Measurements from ENCODE around the gene PKLR. TPM values are rescaled to one million over a fixed set of nuclear protein-coding genes. Genes with fewer than 3 reads are reported as not detected.

PKLR gene
- total and polyA plus RNA-seq, 3 donors from 2014 or later: 0.25 to 2.0 (median 0.87) TPM

DNA sequence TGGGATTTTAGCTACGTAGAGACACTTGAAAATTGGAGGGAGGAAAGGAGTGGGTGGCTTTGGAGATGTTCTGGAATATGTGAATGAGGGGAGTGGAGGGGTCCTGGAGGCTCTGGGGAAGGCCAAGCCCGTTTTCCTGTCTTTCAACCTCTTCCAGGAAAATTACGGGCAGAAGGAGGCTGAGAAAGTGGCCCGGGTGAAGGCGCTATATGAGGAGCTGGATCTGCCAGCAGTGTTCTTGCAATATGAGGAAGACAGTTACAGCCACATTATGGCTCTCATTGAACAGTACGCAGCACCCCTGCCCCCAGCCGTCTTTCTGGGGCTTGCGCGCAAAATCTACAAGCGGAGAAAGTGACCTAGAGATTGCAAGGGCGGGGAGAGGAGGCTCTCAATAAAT, 19.0 kb upstream of the PKLR start:
- H3K9me3 ChIP-seq: no peaks in the 10 kb centered on the region
- peaks cover 14% of the 10 kb centered on the region for H3K4me1 ChIP-seq
- no peaks in the 10 kb centered on the region for H3K36me3 ChIP-seq (ENCODE audit: low read depth, missing control alignments)
- peak overlapping the region in 1 of 2 donors; percentile 90 for H3K27ac ChIP-seq
- H3K4me3 ChIP-seq: peak overlapping the region; percentile 56 to 60
- intact Hi-C loops (cut with DNase I; ENCODE audit: low total_unique reads): loop anchor here (10.0 kb wide), 2 partner anchors 65 to 275 kb away; partner anchors contain the start of gene ENTREP3
- no peak for DNase-seq
- TF ChIP-seq, protein P1, sequence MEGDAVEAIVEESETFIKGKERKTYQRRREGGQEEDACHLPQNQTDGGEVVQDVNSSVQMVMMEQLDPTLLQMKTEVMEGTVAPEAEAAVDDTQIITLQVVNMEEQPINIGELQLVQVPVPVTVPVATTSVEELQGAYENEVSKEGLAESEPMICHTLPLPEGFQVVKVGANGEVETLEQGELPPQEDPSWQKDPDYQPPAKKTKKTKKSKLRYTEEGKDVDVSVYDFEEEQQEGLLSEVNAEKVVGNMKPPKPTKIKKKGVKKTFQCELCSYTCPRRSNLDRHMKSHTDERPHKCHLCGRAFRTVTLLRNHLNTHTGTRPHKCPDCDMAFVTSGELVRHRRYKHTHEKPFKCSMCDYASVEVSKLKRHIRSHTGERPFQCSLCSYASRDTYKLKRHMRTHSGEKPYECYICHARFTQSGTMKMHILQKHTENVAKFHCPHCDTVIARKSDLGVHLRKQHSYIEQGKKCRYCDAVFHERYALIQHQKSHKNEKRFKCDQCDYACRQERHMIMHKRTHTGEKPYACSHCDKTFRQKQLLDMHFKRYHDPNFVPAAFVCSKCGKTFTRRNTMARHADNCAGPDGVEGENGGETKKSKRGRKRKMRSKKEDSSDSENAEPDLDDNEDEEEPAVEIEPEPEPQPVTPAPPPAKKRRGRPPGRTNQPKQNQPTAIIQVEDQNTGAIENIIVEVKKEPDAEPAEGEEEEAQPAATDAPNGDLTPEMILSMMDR (IDR thresholded peaks at IDR 0.05): no peak
- TF ChIP-seq POLR2A (IDR thresholded peaks at IDR 0.05): no peak
- no peaks in the 10 kb centered on the region for H3K27me3 ChIP-seq
- WGBS, 2 donors: 33 to 35% methylated on average over 11 of the region's 11 CpGs

DNA sequence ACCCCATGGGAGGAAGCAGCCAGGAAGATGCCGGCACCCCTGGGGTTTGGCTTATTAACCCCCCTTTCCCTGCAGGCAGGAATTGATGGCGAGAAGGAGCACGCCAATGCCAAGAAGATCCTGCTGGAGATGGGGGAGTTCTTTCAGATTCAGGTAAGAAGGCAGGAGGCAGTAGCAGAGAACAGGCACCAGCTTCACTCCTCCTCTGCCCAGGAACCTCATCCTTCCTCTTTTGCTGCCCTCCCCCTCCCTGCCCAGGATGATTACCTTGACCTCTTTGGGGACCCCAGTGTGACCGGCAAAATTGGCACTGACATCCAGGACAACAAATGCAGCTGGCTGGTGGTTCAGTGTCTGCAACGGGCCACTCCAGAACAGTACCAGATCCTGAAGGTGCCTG, 18.3 kb upstream of the PKLR start:
- Histone ChIP-seq H3K4me1 (peaks cover 12% of the 10 kb centered on the region), H3K27me3 (no peaks in the 10 kb centered on the region), H3K27ac (no peak overlapping the region), H3K9me3 (no peaks in the 10 kb centered on the region), H3K4me3 (no peak overlapping the region), H3K36me3 (ENCODE audit: low read depth, missing control alignments) (no peaks in the 10 kb centered on the region)
- TF ChIP-seq POLR2A (IDR thresholded peaks at IDR 0.05): no peak
- TF ChIP-seq, protein P1 (IDR thresholded peaks at IDR 0.05): no peak
- intact Hi-C loops (cut with DNase I; ENCODE audit: low total_unique reads): no loop called here
- WGBS, 2 donors: 71 to 77% methylated on average over 5 of the region's 5 CpGs
- DNase-seq: no peak

DNA sequence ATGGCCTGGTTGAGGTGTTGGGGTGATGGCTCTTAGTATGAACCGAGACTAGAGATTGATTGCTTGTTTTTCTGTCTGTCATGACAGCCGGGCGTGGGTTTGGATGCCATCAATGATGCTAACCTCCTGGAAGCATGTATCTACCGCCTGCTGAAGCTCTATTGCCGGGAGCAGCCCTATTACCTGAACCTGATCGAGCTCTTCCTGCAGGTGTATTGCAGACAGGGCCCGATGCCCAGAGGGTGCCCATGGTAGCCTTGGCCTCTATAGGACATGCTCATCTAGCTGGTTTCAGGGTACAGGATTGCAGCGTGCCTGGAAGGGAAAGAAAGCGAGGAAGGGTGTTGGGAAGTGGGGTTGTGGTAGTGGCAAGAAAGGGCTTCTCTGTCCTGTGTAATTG, 16.8 kb upstream of the PKLR start:
- Histone ChIP-seq H3K4me3 (no peak overlapping the region), H3K27ac (no peak overlapping the region), H3K9me3 (no peaks in the 10 kb centered on the region), H3K27me3 (no peaks in the 10 kb centered on the region), H3K4me1 (peaks cover 12% of the 10 kb centered on the region), H3K36me3 (ENCODE audit: low read depth, missing control alignments) (no peaks in the 10 kb centered on the region)
- 93 to 96% methylated on average over 6 to 9 of the region's 9 CpGs for WGBS, 2 donors
- intact Hi-C loops (cut with DNase I; ENCODE audit: low total_unique reads): no loop called here
- TF ChIP-seq, protein P1 (IDR thresholded peaks at IDR 0.05): no peak
- no peak for TF ChIP-seq POLR2A (IDR thresholded peaks at IDR 0.05)
- no peak for DNase-seq

DNA sequence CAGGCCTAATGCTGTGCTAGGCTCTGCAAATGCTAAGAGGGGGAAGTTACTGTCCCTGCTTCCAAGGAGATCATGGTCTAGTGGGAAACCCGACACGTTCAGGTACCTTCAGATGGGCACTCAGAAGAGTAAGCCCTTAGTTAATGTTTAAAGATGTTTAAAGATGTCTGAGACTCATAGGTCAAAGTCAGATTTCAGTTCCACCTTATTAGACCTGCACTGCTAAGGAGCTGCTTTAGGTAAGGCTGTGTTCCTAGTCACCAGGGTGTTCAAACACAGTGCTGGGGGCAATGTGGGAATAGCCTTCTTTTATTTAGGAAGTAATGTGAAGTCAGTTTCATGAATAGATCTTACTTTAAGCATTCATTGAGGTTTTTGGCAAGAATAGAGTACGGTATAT, 15.7 kb upstream of the PKLR start:
- intact Hi-C loops (cut with DNase I; ENCODE audit: low total_unique reads): no loop called here
- Histone ChIP-seq H3K27me3 (no peaks in the 10 kb centered on the region), H3K27ac (no peak overlapping the region), H3K9me3 (no peaks in the 10 kb centered on the region), H3K4me1 (peaks cover 6% of the 10 kb centered on the region), H3K36me3 (ENCODE audit: low read depth, missing control alignments) (no peaks in the 10 kb centered on the region), H3K4me3 (no peak overlapping the region)
- DNase-seq: no peak
- 87 to 93% methylated on average over 3 of the region's 3 CpGs for WGBS, 2 donors
- TF ChIP-seq POLR2A (IDR thresholded peaks at IDR 0.05): no peak
- TF ChIP-seq, protein P1 (IDR thresholded peaks at IDR 0.05): no peak

DNA sequence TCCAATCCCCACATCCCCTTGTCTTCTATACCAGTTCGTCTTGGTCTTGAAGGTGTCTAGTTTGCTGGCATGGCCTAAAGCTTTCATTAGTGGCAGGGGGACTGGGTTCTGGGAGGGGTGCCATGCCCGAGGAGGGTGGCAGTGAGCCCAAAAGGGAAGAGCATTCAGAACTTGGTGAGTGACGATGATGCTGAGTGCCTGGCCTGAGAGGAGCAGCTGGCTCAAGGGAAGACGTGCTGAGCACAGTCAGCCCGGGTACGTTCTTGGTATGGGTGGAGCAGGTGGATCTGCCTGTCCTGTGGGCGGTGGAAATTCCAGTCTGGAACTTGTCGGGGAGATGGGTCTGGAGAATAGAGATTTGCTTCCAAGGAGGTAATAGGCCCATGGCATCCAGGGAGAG, 12.0 kb upstream of the PKLR start:
- intact Hi-C loops (cut with DNase I; ENCODE audit: low total_unique reads): no loop called here
- no peak for DNase-seq
- TF ChIP-seq, protein P1 (IDR thresholded peaks at IDR 0.05): no peak
- TF ChIP-seq POLR2A (IDR thresholded peaks at IDR 0.05): no peak
- H3K27me3 ChIP-seq: no peaks in the 10 kb centered on the region
- H3K27ac ChIP-seq: no peak overlapping the region
- no peak overlapping the region for H3K4me3 ChIP-seq
- no peaks in the 10 kb centered on the region for H3K9me3 ChIP-seq
- H3K36me3 ChIP-seq (ENCODE audit: low read depth, missing control alignments): no peaks in the 10 kb centered on the region
- peaks cover 9% of the 10 kb centered on the region for H3K4me1 ChIP-seq
- WGBS, 2 donors: 71 to 89% methylated on average over 8 of the region's 8 CpGs

Measured in testis (tissue), 3 donors.